NB4 (cell line): Measurements from ENCODE around the gene FMN1.

ENCODE experiments used
- DNase-seq: peaks from one replicate; pipeline ENCODE4 v3.0.0; 2010; ENCODE audit warnings: low read depth
- H3K4me3 ChIP-seq: one replicate; pipeline ENCODE4 v1.5.1; 2011; ENCODE audit warnings: mild to moderate bottlenecking, low read depth, low read length, moderate library complexity
- MAX ChIP-seq: IDR thresholded peaks from 2 replicates; pipeline ENCODE4 v1.6.1; 2011; ENCODE audit warnings: low read depth, low read length
- MYC ChIP-seq: IDR thresholded peaks from 2 replicates; pipeline ENCODE4 v1.6.1; 2011; ENCODE audit warnings: low read depth, low read length
- POLR2A ChIP-seq: IDR thresholded peaks from 2 replicates; pipeline ENCODE4 v1.6.1; 2011; ENCODE audit warnings: mild to moderate bottlenecking; ENCODE audit not compliant: insufficient read length; ENCODE audit errors: extremely low read depth
- TF ChIP-seq, protein P1 (sequence below): IDR thresholded peaks from one replicate; pipeline ENCODE4 v1.5.1; 2012; ENCODE audit warnings: low read depth, low read length

FMN1 gene

DNA sequence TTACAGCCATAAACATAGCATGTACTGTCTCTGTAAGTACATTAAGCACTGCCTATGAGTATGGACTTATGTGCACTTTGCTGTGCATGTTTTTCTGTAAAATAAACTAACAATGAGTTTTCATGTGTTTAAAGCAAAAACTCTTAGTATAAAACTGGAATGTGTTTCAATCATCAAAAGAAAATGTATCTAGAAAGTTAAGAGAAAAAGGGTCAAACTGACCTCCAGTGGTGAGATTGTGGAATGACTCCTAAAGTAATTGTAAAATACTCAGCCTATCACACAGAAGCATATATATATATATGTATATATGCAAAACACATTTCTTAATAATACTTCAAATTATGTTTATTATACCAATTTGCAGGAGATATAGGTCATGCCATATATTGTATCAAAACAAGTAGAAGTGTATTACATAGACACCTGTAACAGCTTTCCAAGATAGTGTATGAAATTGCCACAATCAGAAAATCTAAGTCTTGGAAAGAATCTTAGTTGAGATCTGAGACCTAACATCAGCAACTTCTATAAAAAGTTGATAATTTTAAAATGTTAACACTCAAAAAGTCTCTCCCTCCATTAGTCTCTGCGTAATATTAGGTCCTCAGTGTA lies 199.6 kb downstream of the FMN1 start:
- no peak overlapping the region for H3K4me3 ChIP-seq
- peak; percentile 28 for DNase-seq
- TF ChIP-seq, protein P1, sequence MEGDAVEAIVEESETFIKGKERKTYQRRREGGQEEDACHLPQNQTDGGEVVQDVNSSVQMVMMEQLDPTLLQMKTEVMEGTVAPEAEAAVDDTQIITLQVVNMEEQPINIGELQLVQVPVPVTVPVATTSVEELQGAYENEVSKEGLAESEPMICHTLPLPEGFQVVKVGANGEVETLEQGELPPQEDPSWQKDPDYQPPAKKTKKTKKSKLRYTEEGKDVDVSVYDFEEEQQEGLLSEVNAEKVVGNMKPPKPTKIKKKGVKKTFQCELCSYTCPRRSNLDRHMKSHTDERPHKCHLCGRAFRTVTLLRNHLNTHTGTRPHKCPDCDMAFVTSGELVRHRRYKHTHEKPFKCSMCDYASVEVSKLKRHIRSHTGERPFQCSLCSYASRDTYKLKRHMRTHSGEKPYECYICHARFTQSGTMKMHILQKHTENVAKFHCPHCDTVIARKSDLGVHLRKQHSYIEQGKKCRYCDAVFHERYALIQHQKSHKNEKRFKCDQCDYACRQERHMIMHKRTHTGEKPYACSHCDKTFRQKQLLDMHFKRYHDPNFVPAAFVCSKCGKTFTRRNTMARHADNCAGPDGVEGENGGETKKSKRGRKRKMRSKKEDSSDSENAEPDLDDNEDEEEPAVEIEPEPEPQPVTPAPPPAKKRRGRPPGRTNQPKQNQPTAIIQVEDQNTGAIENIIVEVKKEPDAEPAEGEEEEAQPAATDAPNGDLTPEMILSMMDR: peak; percentile 27
- TF ChIP-seq POLR2A: no peak

GRCh38 chr15:32993285-32993684 lies 201.2 kb downstream of the FMN1 start:
- DNase-seq: peak; percentile 4

GRCh38 chr15:32991619-32992111 lies 202.8 kb downstream of the FMN1 start:
- DNase-seq: no peak
- no peak overlapping the region for H3K4me3 ChIP-seq
- TF ChIP-seq MYC: no peak

More at GRCh38 chr15:32993285-32993684, 201.2 kb downstream of the FMN1 start:
- no peak overlapping the region for H3K4me3 ChIP-seq
- no peak for TF ChIP-seq MYC
- TF ChIP-seq, protein P1: peak; percentile 8
- TF ChIP-seq MAX: no peak

- DNase-seq: no peak
- TF ChIP-seq MAX: no peak
- TF ChIP-seq, protein P1: no peak
- TF ChIP-seq POLR2A: no peak
- no peak for TF ChIP-seq MYC
- no peak overlapping the region for H3K4me3 ChIP-seq
These were observed 204.4 kb downstream of the FMN1 start for GRCh38 chr15:32990071-32990470.

DNA sequence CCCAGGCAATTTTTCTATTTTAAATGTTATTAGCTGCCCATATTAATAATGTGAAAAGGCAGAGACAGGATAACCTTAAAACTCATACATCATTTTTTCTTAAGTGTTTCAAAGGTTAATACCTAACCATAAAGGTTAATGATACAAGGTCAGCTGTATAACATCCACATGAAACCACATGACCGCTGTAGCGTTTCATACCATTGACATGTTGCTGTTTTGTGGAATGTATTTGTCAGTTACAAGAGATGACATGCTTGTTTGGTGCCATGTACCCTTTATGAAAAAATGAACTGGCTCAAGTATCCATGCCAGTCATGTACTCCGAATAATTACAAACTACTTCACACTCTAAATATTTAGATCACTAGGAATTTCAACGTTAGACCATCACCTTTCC lies 207.4 kb downstream of the FMN1 start:
- no peak overlapping the region for H3K4me3 ChIP-seq
- no peak for DNase-seq
- TF ChIP-seq MAX (no peak), MYC (no peak), POLR2A (no peak)
- TF ChIP-seq, protein P1: no peak

DNA sequence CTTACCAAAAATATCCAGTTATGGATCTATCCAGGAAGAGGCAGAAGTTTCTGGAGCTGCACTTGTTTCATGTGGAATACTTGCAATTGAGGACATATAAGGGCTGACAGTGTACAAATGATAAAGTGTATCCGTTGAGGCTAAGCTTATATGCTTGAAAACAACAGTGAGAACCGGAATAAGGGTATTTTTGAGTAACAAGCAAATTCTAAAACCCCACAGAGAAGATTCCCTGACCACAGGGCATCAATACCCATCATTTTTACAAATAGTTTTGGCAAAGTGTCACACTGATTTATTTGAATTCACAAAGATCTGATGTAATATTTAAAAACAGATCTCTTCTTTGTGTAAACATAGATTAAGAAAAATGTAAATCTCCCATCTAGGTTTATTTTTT lies 208.4 kb downstream of the FMN1 start:
- H3K4me3 ChIP-seq: no peak overlapping the region
- DNase-seq: no peak
- TF ChIP-seq POLR2A (no peak), MAX (no peak), MYC (no peak)
- TF ChIP-seq, protein P1: no peak
